ENCODE measurements around the gene GRXCR2.

DNA sequence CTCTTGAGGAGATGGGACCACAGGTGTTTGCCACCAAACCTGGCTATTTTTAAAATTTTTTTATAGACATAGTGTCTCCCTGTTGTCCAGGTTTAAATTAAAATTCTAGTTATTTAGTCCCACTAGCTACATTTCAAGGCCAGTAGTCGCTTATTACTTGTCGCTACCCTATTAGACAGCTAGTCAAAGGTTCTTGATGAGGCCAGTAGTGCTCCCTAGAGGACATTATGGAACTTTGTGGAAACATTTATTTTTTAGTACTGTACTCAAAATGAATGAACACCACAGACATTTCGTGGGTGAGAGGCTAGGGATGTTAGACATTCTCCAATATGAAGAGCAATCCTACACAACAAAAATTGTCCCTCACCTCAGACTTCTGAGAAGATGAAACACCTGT is 14.4 kb upstream of the GRXCR2 start:
- TF ChIP-seq, protein P1, sequence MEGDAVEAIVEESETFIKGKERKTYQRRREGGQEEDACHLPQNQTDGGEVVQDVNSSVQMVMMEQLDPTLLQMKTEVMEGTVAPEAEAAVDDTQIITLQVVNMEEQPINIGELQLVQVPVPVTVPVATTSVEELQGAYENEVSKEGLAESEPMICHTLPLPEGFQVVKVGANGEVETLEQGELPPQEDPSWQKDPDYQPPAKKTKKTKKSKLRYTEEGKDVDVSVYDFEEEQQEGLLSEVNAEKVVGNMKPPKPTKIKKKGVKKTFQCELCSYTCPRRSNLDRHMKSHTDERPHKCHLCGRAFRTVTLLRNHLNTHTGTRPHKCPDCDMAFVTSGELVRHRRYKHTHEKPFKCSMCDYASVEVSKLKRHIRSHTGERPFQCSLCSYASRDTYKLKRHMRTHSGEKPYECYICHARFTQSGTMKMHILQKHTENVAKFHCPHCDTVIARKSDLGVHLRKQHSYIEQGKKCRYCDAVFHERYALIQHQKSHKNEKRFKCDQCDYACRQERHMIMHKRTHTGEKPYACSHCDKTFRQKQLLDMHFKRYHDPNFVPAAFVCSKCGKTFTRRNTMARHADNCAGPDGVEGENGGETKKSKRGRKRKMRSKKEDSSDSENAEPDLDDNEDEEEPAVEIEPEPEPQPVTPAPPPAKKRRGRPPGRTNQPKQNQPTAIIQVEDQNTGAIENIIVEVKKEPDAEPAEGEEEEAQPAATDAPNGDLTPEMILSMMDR (IDR thresholded peaks at IDR 0.05; ENCODE audit: insufficient read depth, low read depth, low read length): no peak
- no peak for TF ChIP-seq EZH2 (IDR thresholded peaks at IDR 0.05; ENCODE audit: insufficient read depth, low read length)

All from astrocyte (in vitro differentiated cells and primary cell).